Pancreas (tissue), 10 donors: ENCODE measurements around the gene FAM20C. TPM values are rescaled to one million over a fixed set of nuclear protein-coding genes. Genes with fewer than 3 reads are reported as not detected.

Source experiments
- ATAC-seq, 4 donors: fragments of 200-7000 bp; cut with Tn5 transposase; one replicate each; pipeline versions ENCODE4 v1.8.0 to v1.9.1; 2020; ENCODE audit warnings: mild to moderate bottlenecking in 4 of 4, moderate library complexity in 4 of 4
- DNase-seq, 6 donors: peaks; one replicate each; pipeline ENCODE4 v3.0.0-alpha.2; 2020
- FAIRE-seq: peaks from 2 replicates; lab custom pipeline; 2012; peaks lifted over from hg19 to GRCh38; lab: Jason Lieb, UNC
- H3K27ac ChIP-seq, 4 donors: fragments of 200-600 bp; sonication (generic); 1 replicate in 3 of 4; 2 replicates in 1 of 4; pipeline versions ENCODE4 v1.5.0 to v1.8.0; 2020
- H3K27me3 ChIP-seq, 4 donors: fragments of 200-600 bp; one replicate each; pipeline ENCODE4 v1.8.0; 2021
- H3K36me3 ChIP-seq, 3 donors: fragments of 200-600 bp; sonication (generic) in 1 of 3; one replicate each; pipeline versions ENCODE4 v1.5.0 to v1.8.0; 2020 to 2021
- H3K4me1 ChIP-seq, 3 donors: fragments of 200-600 bp; one replicate each; pipeline ENCODE4 v1.8.0; 2021
- H3K4me3 ChIP-seq, 4 donors: fragments of 200-600 bp; sonication (generic) in 2 of 4; one replicate each; pipeline versions ENCODE4 v1.5.0 to v1.8.0; 2020 to 2021
- H3K9me3 ChIP-seq, 4 donors: fragments of 200-600 bp; one replicate each; pipeline ENCODE4 v1.8.0; 2021
- CTCF ChIP-seq, 4 donors: fragments of 200-600 bp; sonication (generic) in 3 of 4; IDR thresholded peaks; one replicate each; pipeline versions ENCODE4 v1.5.0 to v1.8.0; 2021; ENCODE audit warnings: antibody characterized with exemption in 4 of 4
- WGBS, 2 donors: extraction: QIAGEN DNeasy Blood & Tissue Kit; methylation state at CpG; one replicate each; pipeline ENCODE4 v1.1.7; 2013; 5-methylcytosine and 5-hydroxymethylcytosine counted together
- intact Hi-C, 3 donors: fragments of 100-400 bp; cut with DNase I; formaldehyde crosslinking; loops; one replicate each; pipeline versions ENCODE4 v1.11.1 to v1.14.2; 2022
- polyA plus RNA-seq, 2 donors: library from polyadenylated mRNA; stranded (reverse); fragments of 200-250 nt; gene quantifications; one replicate each; pipeline ENCODE4 v1.2.3, GENCODE V29; 2013
- total RNA-seq, 6 donors: library from RNA; stranded (reverse); fragmentation: NEBNext Ultra II Directional in 4 of 6; extraction: Animal tissue kit (Norgen Biotek cat#: 25700) in 4 of 6; gene quantifications; one replicate each; pipeline versions ENCODE4 v1.2.1 to v1.2.4, GENCODE V29; 2021 to 2023
- donor health status: healthy with polysubstance abuse.
- donor health status: DM: no; HTN: no; CAD: no; lungs with moderate emphysema.
- donor health status: DM: no; HTN: no; CAD: no.
- donor health status: control.
- donor health status: control.
- donor health status: Bipolar disorder and iron deficiency.
- donor health status: DM: yes; HTN: yes; CAD: no.
- donor health status: DM: no; HTN: no; CAD: no.
- donor health status: DM: no; HTN: no; CAD: no.
- donor health status: DM: yes; HTN: yes; CAD: no.

The FAM20C gene
- total and polyA plus RNA-seq, 8 donors: 8.9 to 43.1 (median 13.4) TPM

- intact Hi-C loops: no loop called here
- Histone ChIP-seq H3K27me3 (no peaks in the 10 kb centered on the region), H3K27ac (no peak overlapping the region), H3K9me3 (no peaks in the 10 kb centered on the region), H3K4me1 (no peaks in the 10 kb centered on the region), H3K4me3 (no peak overlapping the region), H3K36me3 (no peaks in the 10 kb centered on the region)
- 86 to 89% methylated on average over 11 of the region's 11 CpGs for WGBS, 2 donors
- DNase-seq (no peak), ATAC-seq (no peak), FAIRE-seq (no peak)
- no peak for TF ChIP-seq CTCF (IDR thresholded peaks at IDR 0.05)
These were observed 4.2 kb upstream of the FAM20C start for GRCh38 chr7:188174-188573.

- Histone ChIP-seq H3K36me3 (no peaks in the 10 kb centered on the region), H3K4me1 (no peaks in the 10 kb centered on the region), H3K27me3 (no peaks in the 10 kb centered on the region), H3K9me3 (no peaks in the 10 kb centered on the region), H3K4me3 (no peak overlapping the region), H3K27ac (no peak overlapping the region)
- ATAC-seq: no peak
- DNase-seq: no peak
- TF ChIP-seq CTCF (IDR thresholded peaks at IDR 0.05): no peak
- intact Hi-C loops: no loop called here
- 70 to 78% methylated on average over 24 of the region's 24 CpGs for WGBS, 2 donors
- FAIRE-seq: no peak
These were observed 3.5 kb upstream of the FAM20C start for GRCh38 chr7:188727-189500.

GRCh38 chr7:189719-190118 is 2.7 kb upstream of the FAM20C start:
- ATAC-seq (no peak), DNase-seq (no peak), FAIRE-seq (no peak)
- Histone ChIP-seq H3K4me1 (peaks cover 0 to 4% (median 0%) of the 10 kb centered on the region in 3 donors), H3K27me3 (no peaks in the 10 kb centered on the region), H3K27ac (no peak overlapping the region), H3K9me3 (no peaks in the 10 kb centered on the region), H3K4me3 (no peak overlapping the region), H3K36me3 (no peaks in the 10 kb centered on the region)
- intact Hi-C loops: no loop called here
- WGBS, 2 donors: 66 to 87% methylated on average over 4 of the region's 4 CpGs
- TF ChIP-seq CTCF (IDR thresholded peaks at IDR 0.05): no peak

- no peak for FAIRE-seq
- H3K4me1 ChIP-seq: peaks cover 0 to 5% (median 0%) of the 10 kb centered on the region in 3 donors
- peak in 1 of 6 donors; percentile 46 for DNase-seq
- TF ChIP-seq CTCF (IDR thresholded peaks at IDR 0.05): no peak
- 83 to 92% methylated on average over 21 of the region's 21 CpGs for WGBS, 2 donors
- no peak overlapping the region for H3K27ac ChIP-seq
- H3K9me3 ChIP-seq: no peaks in the 10 kb centered on the region
- H3K4me3 ChIP-seq: no peak overlapping the region
- no peaks in the 10 kb centered on the region for H3K27me3 ChIP-seq
- intact Hi-C loops: no loop called here
- no peaks in the 10 kb centered on the region for H3K36me3 ChIP-seq
- ATAC-seq: no peak
These were observed 2.2 kb upstream of the FAM20C start for GRCh38 chr7:190196-190595.
